Ishikawa (cell line): ENCODE measurements around the gene GGNBP2.

Experiments
- EP300 ChIP-seq: IDR thresholded peaks from 2 replicates; pipeline ENCODE4 v1.6.1; 2012; ENCODE audit warnings: borderline replicate concordance
- TF ChIP-seq, protein P1 (sequence below): IDR thresholded peaks from 2 replicates; pipeline ENCODE4 v1.6.1; 2012; ENCODE audit warnings: low read depth, mild to moderate bottlenecking
- TF ChIP-seq, protein P2 (sequence below): IDR thresholded peaks from 2 replicates; pipeline ENCODE4 v1.6.1; 2012

- TF ChIP-seq, protein P1, sequence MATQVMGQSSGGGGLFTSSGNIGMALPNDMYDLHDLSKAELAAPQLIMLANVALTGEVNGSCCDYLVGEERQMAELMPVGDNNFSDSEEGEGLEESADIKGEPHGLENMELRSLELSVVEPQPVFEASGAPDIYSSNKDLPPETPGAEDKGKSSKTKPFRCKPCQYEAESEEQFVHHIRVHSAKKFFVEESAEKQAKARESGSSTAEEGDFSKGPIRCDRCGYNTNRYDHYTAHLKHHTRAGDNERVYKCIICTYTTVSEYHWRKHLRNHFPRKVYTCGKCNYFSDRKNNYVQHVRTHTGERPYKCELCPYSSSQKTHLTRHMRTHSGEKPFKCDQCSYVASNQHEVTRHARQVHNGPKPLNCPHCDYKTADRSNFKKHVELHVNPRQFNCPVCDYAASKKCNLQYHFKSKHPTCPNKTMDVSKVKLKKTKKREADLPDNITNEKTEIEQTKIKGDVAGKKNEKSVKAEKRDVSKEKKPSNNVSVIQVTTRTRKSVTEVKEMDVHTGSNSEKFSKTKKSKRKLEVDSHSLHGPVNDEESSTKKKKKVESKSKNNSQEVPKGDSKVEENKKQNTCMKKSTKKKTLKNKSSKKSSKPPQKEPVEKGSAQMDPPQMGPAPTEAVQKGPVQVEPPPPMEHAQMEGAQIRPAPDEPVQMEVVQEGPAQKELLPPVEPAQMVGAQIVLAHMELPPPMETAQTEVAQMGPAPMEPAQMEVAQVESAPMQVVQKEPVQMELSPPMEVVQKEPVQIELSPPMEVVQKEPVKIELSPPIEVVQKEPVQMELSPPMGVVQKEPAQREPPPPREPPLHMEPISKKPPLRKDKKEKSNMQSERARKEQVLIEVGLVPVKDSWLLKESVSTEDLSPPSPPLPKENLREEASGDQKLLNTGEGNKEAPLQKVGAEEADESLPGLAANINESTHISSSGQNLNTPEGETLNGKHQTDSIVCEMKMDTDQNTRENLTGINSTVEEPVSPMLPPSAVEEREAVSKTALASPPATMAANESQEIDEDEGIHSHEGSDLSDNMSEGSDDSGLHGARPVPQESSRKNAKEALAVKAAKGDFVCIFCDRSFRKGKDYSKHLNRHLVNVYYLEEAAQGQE, result no peak
- TF ChIP-seq, protein P2, sequence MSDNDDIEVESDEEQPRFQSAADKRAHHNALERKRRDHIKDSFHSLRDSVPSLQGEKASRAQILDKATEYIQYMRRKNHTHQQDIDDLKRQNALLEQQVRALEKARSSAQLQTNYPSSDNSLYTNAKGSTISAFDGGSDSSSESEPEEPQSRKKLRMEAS, result no peak
- no peak for TF ChIP-seq EP300
These were observed 82.4 kb downstream of the GGNBP2 start for GRCh38 chr17:36627101-36627500.
